Effector CD8-positive, alpha-beta T cell (primary cell): ENCODE measurements around the gene NLRP8.
"Not testable (repeated sequence)": the region's sequence is repeated elsewhere in the genome, so short reads cannot be mapped to it uniquely, and the experiment has no call there.

ENCODE experiments used
- DNase-seq: peaks from one replicate; lab custom pipeline; 2025; lab: John Stamatoyannopoulos, UW

NLRP8 gene

GRCh38 chr19:55973982-55974381 is 26.4 kb downstream of the NLRP8 start:
- DNase-seq, result no peak

DNA sequence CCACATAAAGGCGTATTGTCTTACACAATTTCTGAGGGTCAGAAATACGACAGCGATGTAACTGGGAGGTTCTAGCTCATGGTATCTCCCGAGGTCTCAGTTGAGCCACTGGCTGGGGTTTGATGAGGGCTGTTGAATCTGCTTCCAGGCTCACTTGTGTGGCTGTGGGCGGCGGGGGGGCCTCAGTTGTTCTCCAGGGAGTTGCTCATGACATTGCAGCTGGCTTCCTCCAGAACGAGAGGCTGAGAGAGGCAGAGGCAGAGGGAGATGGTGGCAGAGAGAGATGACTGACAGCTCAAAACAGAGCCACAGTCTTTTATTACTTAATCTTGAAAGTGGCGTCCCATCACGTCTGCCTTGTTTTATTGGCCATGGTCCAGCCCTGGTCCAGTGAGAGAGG is 32.8 kb downstream of the NLRP8 start:
- DNase-seq, result no peak

DNA sequence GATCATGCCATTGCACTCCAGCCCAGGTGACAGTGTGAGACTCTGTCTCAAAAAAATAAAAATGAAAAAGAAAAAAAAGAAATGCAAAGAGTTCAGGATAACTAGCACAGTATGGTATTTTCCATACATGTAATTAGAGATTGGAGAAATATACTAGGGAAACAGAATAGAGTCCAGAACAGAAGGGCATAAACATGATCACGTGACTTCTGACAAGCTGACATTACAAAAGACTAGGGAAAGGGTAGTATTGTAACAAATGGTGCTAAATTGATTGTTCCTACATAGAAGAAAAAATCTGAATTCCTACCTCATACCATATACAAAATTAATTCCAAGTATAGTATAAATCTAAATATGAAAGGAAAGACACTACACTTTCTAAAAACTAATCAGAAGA is 37.6 kb downstream of the NLRP8 start:
- no peak for DNase-seq

- DNase-seq, result no peak
Measured at GRCh38 chr19:55986487-55986886, 38.9 kb downstream of the NLRP8 start, which contains the start of gene NLRP5. Gene NLRP5 (plus strand): TSS chr19:55986775.

GRCh38 chr19:55990831-55991230 is 43.2 kb downstream of the NLRP8 start:
- DNase-seq, result no peak

- DNase-seq, result no peak
Measured at GRCh38 chr19:55993492-55993891, 45.9 kb downstream of the NLRP8 start.

- no peak for DNase-seq
Measured at GRCh38 chr19:56014765-56015164, 67.1 kb downstream of the NLRP8 start.

DNA sequence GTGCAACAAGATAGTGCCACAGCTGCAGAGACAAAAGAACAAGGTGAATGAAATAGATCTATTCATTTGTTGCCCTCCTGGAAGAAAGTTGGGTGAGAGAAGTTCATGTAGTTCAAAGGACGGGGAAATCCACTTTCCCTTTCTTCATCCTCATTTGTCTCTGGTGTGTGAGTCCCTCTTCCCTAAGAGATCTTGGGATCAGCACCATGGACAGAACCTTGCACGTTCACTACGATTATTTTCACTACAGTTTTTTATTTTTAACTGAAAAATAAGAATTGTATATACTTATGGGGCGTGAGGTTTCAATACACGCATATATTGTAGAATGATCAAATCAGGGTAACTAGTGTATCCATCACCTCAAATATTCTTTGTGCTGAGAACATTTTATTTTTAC is 68.1 kb downstream of the NLRP8 start:
- no peak for DNase-seq

GRCh38 chr19:56019325-56019724 is 71.7 kb downstream of the NLRP8 start:
- not testable (repeated sequence) for DNase-seq

DNA sequence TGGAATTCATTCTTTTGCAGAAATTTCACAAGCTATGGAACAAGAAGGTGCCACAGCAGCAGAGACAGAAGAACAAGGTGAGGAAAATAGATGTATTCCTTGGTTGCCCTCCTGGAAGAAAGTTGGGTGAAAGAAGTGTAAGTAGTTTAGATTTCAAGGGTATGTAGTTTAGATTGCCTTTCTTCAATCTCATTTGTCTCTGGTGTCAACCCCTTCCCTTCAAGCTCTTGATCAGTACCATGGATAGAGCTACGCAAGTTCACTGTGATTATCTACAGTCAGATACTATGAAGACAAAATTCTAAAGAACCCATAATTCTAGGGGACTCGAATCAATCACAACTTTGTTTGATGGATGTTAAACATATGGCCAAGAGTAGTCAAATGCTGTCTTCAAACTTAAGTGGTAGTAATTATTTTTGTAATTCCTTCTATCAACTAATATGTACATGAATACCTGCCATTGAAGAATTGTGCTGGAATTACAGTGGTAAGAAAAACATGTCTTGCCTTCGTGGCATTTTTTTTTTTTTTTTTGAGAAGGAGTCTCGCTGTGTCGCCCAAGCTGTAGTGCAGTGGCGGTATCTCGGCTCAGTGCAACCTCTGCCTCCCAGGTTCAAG is 72.8 kb downstream of the NLRP8 start:
- not testable (repeated sequence) for DNase-seq

DNA sequence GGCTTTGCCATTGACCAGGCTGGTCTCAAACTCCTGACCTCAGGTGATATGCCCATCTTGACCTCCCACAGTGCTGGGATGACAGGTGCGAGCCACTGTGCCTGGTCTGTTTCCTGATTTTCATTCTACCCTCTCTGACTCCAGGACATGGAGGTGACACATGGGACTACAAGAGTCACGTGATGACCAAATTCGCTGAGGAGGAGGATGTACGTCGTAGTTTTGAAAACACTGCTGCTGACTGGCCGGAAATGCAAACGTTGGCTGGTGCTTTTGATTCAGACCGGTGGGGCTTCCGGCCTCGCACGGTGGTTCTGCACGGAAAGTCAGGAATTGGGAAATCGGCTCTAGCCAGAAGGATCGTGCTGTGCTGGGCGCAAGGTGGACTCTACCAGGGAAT is 79.1 kb downstream of the NLRP8 start:
- no peak for DNase-seq
